CD4-positive, alpha-beta T cell treated with Interleukin-15 for 1 hour (primary cell): ENCODE results near the gene NOS1AP.

ENCODE experiments used
- DNase-seq: peaks from one replicate; pipeline ENCODE4 v3.0.0-alpha.2; 2020

The NOS1AP gene

DNA sequence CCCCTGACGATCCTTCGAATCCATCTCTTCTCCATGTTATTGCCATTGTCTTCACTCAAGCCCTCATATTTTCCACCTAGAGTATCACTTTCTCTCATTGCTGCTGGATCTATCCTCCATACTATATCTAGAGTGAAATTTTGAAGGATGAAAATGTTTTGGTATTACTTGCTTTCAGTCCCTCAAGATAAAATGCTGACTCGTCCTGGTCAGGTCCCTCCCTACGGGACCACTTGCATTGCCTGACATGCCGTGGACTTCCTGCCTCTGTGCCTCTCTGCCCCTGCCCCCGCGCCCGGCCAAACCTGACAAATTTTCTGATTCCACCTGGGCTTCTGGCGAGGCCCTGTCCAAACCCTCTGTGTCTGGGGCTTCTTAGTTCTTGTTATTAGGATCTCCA is 283.6 kb downstream of the NOS1AP start:
- no peak for DNase-seq

DNA sequence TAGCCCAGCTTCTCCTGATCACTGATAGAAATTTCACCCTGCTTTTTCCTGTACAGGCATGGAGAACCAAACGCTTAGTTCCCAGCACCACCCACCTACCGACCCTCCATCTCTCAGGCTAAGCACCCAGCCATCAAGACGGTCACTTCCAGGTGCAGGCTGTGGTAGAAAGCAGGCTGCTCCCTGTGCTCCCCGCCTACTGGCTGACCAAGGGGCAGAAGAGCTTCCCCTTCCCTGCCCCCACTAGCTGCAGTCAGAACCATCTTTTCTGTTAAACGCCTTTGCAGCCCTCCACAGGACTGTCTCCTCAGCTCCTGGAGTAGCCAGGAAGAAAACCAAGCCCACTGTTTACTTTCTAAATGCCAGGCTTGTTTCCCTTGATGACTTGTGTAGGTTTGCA is 284.2 kb downstream of the NOS1AP start:
- DNase-seq: no peak

DNA sequence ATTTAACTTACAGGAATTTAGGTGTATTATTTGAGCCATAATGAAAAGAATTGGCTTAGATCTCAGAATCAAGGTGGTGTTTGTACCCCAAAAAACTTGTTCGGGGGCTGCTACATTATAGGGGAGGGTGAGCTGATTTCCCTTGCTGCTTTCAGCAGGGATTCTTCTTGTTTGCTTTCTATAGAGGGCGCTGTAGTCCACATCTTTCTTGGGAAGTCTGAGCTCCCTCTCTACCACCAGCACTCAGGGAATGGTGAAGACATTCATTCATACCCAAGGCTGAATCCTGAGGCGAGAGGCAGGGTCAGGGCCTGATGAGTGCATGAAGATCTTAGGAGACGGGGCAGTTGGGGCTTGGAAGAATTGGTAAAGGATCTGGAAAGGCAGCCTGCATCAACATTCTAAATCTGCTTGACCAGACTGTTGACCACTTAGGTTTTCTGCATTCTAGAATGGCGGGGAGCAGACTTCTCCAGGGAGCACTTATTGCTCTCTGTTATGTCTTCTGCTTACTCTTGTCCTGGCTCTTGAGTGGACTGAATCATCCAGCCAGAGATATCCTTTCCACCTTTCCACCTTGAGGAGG is 288.3 kb downstream of the NOS1AP start:
- no peak for DNase-seq

DNA sequence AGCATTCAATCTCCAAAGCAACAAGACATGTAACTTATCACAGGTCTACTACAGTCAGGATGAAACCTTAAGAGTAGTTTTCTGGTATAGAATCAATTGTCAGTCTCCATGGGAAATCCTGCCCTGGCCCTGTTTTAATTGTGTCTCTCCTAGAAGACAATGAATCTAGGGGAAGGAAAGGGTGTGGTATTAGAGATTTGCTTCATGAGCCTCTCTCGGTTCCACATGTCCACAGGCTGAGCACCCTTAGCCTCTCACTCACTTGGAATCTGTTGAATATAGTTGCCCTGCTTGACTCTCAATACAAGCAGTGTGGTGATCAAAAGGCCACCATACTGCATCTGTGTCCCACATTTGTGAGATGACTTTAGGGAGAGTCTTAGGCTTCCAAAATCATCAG is 289.4 kb downstream of the NOS1AP start:
- no peak for DNase-seq

DNA sequence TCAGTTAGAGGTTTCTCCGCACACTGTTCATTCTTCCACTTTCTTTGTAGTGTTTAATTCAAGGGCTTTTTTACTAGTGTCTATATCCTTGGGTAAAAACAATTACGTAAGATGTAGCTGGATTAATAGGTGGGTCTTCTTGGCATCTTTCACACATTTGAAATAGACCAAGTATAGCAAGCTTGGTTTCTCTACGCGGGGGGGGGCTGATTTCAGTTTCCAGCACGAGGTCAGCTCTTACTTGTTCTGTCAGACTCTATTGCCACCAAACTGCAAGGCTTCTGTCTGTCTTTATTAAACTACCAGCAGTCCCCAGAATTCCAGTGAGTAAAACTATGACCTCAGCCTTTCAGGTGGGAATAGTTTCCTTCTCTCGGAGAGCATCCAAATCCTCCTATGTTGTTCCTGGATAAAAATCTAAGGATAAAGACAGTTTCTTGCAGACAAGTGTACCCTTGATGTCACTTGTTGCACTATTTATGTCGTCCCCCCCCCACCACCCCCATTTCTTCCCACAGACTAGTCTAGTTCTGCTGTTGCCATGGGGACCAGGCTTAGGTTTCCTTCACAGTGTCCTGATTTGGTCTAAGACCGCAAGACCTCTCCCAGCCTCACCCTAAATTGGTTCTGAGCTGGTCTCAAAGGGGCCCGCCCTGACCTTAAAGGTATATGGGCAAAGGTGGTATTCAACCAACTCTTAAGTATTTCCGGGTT is 290.2 kb downstream of the NOS1AP start:
- no peak for DNase-seq

DNA sequence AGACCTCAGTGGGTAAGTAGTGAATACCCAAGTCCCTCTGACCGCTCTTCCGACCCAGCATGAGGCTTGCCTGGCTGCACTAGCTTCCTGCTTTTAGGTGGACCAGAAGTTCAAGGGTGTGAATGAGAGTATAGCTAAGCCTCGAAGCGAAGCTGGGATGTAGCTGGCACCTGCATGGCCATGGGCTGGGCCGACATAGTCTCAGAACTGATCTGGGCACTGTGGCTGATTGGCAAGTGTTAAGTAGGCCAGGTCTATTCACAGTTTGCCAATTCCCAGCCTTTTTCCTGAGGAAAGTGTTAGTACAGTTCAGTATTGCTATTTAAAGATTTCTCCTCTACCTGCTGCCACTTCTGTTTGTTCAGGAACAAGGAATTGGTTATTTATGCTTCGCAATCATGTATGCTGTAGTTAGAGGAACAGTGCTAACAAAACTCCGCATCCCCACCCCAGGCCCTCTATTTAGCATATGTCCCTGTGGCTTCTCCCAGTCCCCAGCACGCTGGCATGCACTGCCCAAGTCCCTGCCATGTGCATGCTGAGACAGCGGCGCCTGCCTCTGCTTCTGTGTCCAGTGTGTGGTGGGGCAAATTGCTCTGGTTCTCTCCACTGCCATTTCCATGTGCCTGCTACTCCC is 290.9 kb downstream of the NOS1AP start:
- DNase-seq: no peak

DNA sequence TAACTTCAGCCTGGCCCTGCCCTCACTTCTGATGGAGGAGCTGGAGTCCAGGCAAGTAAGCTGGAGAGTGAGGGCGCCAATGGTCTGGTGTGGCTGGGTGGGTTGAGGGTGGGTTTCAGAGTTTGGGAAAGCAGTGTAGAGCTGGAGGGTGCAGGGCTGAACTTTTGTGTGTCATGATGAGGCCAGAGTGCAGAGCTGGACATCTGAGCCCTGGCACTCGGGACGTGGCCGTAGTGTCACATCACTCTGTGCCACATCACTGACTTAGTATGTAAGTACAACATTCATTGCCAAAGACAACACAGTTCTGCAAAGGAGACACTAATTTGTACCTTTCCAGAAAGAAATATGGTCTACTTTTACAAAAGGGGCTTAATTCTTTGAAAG is 291.4 kb downstream of the NOS1AP start:
- DNase-seq: no peak

DNA sequence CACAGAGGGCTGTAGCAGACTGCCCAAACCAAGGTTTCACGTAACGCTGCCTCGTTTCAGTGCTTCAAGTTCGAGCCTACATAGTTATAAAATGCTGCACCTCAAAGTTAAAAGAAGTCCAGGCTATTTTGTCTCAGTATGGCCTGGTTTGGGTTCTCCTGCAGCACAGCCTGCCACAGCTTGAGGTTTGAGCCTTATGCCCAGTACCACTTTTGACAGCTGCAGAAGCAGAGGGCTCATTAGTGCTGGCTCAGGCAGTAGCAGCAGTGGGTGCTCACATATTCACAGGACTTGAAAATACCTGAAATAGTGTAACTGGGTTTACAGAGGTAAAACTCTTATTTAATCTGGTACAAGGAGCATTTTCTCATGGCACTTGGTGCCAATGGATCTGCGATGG is 291.9 kb downstream of the NOS1AP start:
- no peak for DNase-seq

DNA sequence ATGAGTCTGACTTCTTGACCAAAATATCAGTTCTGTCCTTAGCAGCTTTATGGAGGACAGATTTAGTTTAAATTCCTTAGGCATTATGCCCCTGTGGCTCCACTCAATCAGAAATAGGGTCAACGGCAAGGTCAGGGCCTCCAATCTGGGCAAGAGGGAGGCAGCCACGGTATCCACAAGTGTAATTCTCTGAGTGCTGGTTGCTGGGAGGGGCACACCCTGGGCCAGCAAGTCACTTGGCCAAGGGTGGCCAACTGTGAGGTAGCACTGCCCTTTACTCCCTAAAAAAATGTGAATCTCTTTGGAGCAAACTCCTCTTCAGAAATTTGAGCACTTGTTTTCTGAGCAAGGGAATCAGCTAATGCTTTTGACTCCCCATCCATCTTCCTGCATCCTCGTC is 294.3 kb downstream of the NOS1AP start:
- DNase-seq: no peak

DNA sequence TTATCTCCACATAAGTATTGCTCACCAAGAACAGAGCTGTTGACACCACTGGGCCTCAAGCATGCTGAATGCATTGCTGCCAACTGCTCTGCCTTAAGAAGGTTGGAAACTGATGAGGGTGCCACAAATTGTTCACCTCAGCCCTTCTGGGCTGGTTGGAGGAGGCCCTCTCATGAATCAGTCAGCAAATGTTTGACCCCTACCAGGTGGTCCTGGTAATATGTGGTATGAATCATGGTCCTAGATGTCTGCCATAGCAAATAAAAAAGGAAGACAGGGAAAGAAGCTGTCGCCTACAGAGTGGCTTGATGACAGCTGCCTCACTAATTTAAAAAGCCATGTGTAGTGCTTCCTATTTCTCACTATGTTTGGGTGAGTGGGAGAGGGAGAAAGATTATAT is 295.0 kb downstream of the NOS1AP start:
- no peak for DNase-seq

DNA sequence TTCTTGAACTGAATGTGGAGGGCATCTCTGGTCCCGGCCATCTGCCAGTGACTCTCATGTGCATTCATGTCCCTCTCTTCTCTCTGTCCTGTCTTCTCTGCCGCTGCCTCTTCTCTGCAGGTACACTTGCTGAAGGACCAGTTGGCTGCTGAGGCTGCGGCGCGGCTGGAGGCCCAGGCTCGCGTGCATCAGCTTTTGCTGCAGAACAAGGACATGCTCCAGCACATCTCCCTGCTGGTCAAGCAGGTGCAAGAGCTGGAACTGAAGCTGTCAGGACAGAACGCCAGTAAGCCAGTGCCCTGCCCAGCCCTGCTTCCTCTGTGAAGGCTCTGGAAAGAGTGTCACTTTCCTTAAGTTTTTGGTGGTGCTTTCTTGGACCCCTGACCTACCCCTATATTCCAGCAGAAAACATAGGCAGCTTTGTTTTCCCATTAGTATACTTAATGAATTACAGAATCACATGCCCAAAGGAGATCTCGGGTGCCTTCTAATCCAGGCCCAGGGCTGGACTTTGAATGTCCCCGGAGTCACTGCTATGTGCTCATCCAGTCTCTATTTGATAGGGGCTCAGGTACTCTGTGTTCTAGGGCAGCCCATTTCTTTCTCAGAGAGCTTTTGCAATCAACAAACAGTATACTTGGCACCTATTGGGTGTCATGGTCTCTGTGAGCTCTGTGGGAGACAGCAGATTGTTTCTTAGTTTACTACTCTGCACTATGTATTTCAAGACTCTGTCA is 296.0 kb downstream of the NOS1AP start:
- DNase-seq: no peak

DNA sequence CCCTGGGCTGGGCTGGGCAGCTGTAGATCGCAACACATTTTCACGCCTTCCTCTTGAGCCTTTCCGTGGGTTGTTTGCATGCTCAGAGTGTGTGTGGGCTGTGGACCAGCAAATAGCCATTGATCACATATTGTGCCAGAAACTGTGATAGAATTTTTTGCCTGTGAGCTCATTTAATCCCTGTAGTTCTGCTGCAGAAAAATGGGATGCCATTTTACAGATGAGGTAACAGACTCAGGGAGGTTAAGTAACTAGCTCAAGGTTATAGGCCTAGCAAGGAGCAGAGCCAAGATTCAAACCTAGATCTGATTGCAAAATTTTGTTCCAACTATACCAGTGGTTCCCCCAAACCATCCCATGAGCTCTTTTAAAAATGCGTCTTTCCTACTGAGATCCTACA is 296.7 kb downstream of the NOS1AP start:
- no peak for DNase-seq

DNA sequence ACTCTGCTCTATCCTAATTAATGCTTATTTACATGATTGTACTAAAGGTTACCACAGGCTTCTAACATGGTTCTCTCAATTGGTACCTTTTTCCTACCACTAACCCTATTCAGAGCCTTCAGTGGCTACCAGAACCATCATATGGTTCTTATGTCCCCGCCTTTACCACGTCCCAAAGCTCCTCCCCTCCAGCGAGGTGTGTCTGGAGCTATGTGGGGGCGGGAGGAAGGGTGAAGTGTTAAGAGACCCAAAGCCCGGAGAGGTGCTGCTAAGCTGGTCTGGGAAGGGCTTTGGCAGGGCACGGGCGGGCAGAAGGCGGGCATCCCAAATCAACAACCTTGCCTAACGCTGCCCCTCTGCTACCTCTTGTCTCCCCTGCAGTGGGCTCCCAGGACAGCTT is 297.2 kb downstream of the NOS1AP start:
- no peak for DNase-seq

DNA sequence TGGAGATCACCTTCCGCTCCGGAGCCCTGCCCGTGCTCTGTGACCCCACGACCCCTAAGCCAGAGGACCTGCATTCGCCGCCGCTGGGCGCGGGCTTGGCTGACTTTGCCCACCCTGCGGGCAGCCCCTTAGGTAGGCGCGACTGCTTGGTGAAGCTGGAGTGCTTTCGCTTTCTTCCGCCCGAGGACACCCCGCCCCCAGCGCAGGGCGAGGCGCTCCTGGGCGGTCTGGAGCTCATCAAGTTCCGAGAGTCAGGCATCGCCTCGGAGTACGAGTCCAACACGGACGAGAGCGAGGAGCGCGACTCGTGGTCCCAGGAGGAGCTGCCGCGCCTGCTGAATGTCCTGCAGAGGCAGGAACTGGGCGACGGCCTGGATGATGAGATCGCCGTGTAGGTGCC is 297.6 kb downstream of the NOS1AP start:
- DNase-seq: no peak

DNA sequence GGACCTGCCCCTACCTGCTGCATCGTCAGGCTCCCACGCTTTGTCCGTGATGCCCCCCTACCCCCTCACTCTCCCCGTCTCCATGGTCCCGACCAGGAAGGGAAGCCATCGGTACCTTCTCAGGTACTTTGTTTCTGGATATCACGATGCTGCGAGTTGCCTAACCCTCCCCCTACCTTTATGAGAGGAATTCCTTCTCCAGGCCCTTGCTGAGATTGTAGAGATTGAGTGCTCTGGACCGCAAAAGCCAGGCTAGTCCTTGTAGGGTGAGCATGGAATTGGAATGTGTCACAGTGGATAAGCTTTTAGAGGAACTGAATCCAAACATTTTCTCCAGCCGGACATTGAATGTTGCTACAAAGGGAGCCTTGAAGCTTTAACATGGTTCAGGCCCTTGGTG is 298.3 kb downstream of the NOS1AP start:
- no peak for DNase-seq

DNA sequence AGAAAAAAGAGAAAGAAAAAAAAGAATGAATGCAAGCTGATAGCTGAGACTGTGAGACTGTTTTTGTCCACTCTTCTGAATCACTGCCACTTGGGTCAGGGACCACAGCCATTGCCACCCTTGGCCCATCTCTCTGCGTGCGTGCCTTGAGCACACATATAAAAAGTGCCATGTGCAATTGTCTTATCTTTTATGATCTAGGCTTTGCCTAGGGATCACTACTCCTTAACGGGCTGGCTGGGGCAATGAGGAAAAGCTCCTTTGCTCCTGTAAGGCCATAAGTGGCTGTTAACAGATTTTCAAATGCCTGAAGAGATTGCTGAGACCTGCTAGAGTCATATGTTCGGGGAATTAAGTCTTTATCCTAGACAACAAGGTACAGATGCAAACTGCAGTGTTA is 299.0 kb downstream of the NOS1AP start:
- DNase-seq: no peak

DNA sequence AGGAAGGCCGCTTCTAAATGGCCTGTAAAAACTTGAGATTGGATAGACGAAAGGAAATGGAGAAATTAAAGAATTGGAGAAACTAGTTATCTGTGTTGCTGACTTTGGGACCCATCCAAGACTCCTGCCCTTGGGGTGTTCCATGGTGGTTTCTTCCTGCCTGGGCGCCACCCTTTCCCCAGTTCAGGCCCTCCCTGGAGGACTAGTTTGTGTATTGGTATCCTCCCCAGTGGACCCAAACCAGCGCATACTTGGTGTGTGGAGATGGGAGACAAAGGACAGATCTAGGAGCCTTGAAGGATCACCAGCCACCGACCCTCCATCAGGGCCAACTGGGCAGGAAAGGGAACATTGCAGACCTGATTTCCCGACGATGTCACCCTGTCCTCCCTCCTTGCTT is 300.1 kb downstream of the NOS1AP start:
- no peak for DNase-seq

DNA sequence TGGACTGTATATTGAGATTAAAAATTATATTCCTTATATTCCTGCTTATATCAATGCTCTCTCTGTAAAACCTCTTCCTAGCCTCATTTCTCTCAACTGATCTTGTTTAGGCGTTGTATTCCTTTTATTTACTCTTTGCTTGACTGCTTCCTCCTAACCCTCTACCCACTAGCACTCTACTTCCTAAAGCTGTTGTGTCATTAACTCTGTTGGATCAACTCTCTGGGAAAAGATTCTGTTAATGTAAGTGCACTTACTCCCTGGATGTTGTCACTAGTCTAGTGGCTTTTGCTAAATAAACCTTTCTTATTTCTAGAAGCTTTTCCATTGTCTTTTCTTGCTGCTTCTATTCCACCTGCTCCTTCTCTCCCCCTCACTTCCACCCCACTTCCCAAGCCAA is 300.7 kb downstream of the NOS1AP start:
- no peak for DNase-seq

DNA sequence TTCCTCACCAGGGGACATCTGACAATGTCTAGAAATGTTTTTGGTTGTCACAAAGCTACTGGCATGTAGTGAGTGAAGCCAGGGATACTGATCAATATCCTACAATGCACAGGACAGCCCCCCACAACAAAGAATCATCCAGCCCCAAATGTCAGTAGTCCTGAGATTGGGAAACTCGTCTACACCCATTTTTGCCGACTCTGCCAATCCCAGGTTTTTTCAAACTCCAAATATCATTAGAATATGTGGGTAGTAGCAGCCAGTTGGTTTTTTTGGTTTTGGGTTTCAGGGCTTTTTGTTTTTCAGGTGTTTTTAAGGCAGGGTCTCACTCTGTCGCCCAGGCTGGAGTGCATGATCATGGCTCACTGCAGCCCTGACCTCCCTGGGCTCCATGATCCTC is 301.2 kb downstream of the NOS1AP start:
- no peak for DNase-seq

DNA sequence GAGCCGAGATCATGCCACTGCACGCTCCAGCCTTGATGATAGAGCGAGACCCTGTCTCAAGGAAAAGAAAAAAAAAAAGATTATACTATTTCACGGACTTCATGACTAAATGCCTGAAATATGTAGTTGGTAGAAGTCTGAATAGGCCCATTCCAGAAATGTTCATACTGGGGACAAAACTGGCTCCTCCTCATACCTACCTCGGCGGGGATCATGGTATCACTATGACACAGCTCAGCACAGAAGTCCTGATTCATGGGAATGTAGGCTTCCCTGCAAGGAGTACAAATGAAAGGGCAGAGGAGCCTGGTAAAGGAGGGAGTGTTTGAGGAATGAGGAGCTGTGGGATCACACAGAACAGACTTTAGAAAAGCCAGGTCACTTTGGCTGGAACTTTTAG is 302.1 kb downstream of the NOS1AP start:
- no peak for DNase-seq

DNA sequence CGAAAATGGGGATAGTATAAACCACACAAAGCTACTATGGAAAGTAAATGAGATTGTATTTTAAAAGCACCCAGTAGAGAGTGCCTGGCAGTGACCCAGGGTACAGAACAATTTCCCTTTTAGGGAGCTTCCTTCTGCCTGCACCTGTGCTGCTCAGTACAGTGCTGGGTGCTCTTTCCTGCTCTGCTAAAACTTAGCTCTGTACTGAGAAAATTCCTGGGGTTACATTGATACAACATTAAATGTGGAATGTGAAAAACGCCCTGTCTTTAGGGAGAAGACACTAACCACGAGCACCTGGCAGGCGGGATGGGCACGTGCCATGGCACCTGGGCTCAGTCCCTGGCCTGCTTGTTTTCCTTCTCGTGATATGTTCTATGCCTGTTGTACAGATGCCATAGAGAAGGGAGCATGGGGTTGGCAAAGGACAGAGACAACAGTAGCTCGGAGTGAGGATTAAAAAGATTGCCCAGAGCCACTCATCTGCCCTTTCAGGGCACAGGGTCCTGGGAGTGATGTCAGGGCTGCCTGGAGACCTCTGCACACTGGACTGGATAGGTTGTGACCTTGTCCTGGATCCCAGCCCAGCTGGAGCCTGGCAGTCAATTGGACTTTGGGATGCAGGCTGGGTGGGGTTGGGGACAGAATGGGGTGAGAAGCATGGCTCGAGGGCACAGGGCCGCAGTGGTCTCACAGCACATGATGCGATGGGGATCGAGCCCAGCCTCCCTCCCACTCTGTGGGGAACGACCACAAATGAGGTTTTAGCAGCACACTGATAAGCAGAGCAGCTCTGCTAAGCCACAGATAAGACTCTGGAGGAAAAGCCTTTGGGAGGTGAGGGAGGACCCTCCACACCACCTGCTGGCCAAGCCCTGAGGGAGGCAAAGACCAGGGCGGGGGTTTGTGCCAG is 302.9 kb downstream of the NOS1AP start:
- DNase-seq: no peak

DNA sequence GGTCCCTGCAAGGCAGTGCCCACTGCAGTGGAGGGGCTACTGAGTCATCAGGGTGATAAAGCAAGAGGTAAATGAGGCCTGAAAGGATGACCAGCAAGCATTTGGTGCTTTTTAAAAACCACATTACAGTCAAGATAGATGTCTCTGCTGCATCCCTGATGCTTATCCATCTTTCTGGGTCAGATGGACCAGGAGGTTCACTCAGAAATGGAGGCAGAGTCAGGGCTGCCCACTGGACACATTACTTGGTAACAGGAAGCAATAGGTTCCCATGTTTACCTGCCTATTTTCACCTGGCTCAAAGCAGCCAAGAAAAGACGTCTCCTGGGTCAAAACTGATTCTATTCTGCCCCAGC is 303.6 kb downstream of the NOS1AP start:
- DNase-seq: no peak
